ENCODE results near the gene PRKG1.

DNA sequence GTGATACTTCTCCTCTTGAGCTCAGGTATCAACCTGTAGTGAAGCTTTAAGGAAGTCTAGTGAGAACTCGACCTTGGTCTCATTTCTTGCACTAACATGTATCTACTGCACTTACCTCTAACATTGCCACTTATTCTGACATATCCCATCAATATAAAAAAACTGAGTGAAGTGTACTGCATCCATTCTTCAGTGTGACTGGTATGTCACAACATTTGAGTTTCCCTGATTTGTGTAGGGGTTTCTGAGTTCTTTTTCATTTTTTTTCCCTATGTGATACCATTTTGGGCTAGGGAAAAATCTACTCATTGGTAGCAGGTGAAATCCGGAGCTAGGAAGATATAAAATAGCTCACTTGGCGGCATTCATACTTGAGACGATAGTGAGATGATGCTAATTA lies 274.3 kb downstream of the PRKG1 start:
- TF ChIP-seq POLR2A (IDR thresholded peaks at IDR 0.05; ENCODE audit: control extremely low read depth in 1 of 2, low read depth in 2 of 2, low read length in 2 of 2), result no peak
- TF ChIP-seq, protein P1, sequence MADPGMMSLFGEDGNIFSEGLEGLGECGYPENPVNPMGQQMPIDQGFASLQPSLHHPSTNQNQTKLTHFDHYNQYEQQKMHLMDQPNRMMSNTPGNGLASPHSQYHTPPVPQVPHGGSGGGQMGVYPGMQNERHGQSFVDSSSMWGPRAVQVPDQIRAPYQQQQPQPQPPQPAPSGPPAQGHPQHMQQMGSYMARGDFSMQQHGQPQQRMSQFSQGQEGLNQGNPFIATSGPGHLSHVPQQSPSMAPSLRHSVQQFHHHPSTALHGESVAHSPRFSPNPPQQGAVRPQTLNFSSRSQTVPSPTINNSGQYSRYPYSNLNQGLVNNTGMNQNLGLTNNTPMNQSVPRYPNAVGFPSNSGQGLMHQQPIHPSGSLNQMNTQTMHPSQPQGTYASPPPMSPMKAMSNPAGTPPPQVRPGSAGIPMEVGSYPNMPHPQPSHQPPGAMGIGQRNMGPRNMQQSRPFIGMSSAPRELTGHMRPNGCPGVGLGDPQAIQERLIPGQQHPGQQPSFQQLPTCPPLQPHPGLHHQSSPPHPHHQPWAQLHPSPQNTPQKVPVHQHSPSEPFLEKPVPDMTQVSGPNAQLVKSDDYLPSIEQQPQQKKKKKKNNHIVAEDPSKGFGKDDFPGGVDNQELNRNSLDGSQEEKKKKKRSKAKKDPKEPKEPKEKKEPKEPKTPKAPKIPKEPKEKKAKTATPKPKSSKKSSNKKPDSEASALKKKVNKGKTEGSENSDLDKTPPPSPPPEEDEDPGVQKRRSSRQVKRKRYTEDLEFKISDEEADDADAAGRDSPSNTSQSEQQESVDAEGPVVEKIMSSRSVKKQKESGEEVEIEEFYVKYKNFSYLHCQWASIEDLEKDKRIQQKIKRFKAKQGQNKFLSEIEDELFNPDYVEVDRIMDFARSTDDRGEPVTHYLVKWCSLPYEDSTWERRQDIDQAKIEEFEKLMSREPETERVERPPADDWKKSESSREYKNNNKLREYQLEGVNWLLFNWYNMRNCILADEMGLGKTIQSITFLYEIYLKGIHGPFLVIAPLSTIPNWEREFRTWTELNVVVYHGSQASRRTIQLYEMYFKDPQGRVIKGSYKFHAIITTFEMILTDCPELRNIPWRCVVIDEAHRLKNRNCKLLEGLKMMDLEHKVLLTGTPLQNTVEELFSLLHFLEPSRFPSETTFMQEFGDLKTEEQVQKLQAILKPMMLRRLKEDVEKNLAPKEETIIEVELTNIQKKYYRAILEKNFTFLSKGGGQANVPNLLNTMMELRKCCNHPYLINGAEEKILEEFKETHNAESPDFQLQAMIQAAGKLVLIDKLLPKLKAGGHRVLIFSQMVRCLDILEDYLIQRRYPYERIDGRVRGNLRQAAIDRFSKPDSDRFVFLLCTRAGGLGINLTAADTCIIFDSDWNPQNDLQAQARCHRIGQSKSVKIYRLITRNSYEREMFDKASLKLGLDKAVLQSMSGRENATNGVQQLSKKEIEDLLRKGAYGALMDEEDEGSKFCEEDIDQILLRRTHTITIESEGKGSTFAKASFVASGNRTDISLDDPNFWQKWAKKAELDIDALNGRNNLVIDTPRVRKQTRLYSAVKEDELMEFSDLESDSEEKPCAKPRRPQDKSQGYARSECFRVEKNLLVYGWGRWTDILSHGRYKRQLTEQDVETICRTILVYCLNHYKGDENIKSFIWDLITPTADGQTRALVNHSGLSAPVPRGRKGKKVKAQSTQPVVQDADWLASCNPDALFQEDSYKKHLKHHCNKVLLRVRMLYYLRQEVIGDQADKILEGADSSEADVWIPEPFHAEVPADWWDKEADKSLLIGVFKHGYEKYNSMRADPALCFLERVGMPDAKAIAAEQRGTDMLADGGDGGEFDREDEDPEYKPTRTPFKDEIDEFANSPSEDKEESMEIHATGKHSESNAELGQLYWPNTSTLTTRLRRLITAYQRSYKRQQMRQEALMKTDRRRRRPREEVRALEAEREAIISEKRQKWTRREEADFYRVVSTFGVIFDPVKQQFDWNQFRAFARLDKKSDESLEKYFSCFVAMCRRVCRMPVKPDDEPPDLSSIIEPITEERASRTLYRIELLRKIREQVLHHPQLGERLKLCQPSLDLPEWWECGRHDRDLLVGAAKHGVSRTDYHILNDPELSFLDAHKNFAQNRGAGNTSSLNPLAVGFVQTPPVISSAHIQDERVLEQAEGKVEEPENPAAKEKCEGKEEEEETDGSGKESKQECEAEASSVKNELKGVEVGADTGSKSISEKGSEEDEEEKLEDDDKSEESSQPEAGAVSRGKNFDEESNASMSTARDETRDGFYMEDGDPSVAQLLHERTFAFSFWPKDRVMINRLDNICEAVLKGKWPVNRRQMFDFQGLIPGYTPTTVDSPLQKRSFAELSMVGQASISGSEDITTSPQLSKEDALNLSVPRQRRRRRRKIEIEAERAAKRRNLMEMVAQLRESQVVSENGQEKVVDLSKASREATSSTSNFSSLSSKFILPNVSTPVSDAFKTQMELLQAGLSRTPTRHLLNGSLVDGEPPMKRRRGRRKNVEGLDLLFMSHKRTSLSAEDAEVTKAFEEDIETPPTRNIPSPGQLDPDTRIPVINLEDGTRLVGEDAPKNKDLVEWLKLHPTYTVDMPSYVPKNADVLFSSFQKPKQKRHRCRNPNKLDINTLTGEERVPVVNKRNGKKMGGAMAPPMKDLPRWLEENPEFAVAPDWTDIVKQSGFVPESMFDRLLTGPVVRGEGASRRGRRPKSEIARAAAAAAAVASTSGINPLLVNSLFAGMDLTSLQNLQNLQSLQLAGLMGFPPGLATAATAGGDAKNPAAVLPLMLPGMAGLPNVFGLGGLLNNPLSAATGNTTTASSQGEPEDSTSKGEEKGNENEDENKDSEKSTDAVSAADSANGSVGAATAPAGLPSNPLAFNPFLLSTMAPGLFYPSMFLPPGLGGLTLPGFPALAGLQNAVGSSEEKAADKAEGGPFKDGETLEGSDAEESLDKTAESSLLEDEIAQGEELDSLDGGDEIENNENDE (IDR thresholded peaks at IDR 0.05; ENCODE audit: insufficient replicate concordance, low read length), result no peak
- TF ChIP-seq, protein P2, sequence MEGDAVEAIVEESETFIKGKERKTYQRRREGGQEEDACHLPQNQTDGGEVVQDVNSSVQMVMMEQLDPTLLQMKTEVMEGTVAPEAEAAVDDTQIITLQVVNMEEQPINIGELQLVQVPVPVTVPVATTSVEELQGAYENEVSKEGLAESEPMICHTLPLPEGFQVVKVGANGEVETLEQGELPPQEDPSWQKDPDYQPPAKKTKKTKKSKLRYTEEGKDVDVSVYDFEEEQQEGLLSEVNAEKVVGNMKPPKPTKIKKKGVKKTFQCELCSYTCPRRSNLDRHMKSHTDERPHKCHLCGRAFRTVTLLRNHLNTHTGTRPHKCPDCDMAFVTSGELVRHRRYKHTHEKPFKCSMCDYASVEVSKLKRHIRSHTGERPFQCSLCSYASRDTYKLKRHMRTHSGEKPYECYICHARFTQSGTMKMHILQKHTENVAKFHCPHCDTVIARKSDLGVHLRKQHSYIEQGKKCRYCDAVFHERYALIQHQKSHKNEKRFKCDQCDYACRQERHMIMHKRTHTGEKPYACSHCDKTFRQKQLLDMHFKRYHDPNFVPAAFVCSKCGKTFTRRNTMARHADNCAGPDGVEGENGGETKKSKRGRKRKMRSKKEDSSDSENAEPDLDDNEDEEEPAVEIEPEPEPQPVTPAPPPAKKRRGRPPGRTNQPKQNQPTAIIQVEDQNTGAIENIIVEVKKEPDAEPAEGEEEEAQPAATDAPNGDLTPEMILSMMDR (IDR thresholded peaks at IDR 0.05; ENCODE audit: control extremely low read depth in 1 of 3, insufficient read depth in 1 of 3, low read depth in 1 of 3, low read length in 3 of 3), result no peak
- TF ChIP-seq RNF2 (IDR thresholded peaks at IDR 0.05; ENCODE audit: borderline replicate concordance, low read depth, low read length, missing control alignments, poor library complexity, severe bottlenecking), result no peak
- TF ChIP-seq SRF (IDR thresholded peaks at IDR 0.05; ENCODE audit: low read depth, low read length), result no peak
- TF ChIP-seq, protein P3, sequence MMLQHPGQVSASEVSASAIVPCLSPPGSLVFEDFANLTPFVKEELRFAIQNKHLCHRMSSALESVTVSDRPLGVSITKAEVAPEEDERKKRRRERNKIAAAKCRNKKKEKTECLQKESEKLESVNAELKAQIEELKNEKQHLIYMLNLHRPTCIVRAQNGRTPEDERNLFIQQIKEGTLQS (IDR thresholded peaks at IDR 0.05; ENCODE audit: insufficient read depth, low read depth, low read length), result no peak
- TF ChIP-seq EP300 (IDR thresholded peaks at IDR 0.05; ENCODE audit: borderline replicate concordance in 1 of 2, low read depth in 2 of 2, low read length in 2 of 2), result no peak
- TF ChIP-seq RFX5 (IDR thresholded peaks at IDR 0.05; ENCODE audit: borderline replicate concordance, low read depth, low read length), result no peak
- TF ChIP-seq SUZ12 (IDR thresholded peaks at IDR 0.05; ENCODE audit: low read length), result no peak
- no peak for TF ChIP-seq HDAC6 (IDR thresholded peaks at IDR 0.05; ENCODE audit: low read depth, low read length)

All from H1 (cell line).